GM13976 (cell line): ENCODE data around the gene DST.

Source experiments
- DNase-seq: peaks from one replicate; pipeline ENCODE4 v3.0.0; 2012; ENCODE audit warnings: low spot score
- CTCF ChIP-seq: IDR thresholded peaks from 2 replicates; pipeline ENCODE4 v1.5.1; 2012; ENCODE audit warnings: borderline replicate concordance, mild to moderate bottlenecking; ENCODE audit not compliant: insufficient read depth; ENCODE audit errors: extremely low read depth, missing control alignments, control extremely low read depth
- in situ Hi-C: fragments of 300-500 bp; cut with MboI; formaldehyde crosslinking; loops from one replicate; pipeline ENCODE4 v1.12.0; 2022; ENCODE audit warnings: low sequenced_read_pairs, mixed read lengths, inconsistent platforms; ENCODE audit not compliant: unreplicated experiment

Gene DST

GRCh38 chr6:56547687-56548086 lies 95.0 kb downstream of the DST start:
- in situ Hi-C loops: no loop called here
- no peak for DNase-seq
- TF ChIP-seq CTCF: no peak

- TF ChIP-seq CTCF: peak; percentile 46
- in situ Hi-C loops: no loop called here
- peak; percentile 82 for DNase-seq
Observed at GRCh38 chr6:56542364-56543331, 100.0 kb downstream of the DST start.

- in situ Hi-C loops: no loop called here
- no peak for DNase-seq
Observed at GRCh38 chr6:56541741-56542360, 100.8 kb downstream of the DST start.

GRCh38 chr6:56541030-56541600 lies 101.6 kb downstream of the DST start:
- TF ChIP-seq CTCF: no peak
- in situ Hi-C loops: no loop called here
- DNase-seq: no peak

More at GRCh38 chr6:56541741-56542360, 100.8 kb downstream of the DST start:
- TF ChIP-seq CTCF: no peak

- no peak for DNase-seq
- no peak for TF ChIP-seq CTCF
- in situ Hi-C loops: no loop called here
Observed at GRCh38 chr6:56540232-56541029, 102.3 kb downstream of the DST start.
